HepG2 (cell line): ENCODE measurements around the gene NSMCE4A. TPM values are rescaled to one million over a fixed set of nuclear protein-coding genes. Genes with fewer than 3 reads are reported as not detected.

Source experiments
- ATAC-seq: fragments of 200-7000 bp; cut with Tn5 transposase; 3 replicates; pipeline ENCODE4 v1.9.1; 2020; ENCODE audit warnings: mild to moderate bottlenecking, moderate library complexity
- BruUV-seq: library from RNA; stranded (reverse); fragments of 400-500 nt; replicated peaks from 2 replicates; lab custom pipeline; 2021; lab: Mats Ljungman, UMichigan
- CTCF ChIA-PET: fragments of 300-600 bp; formaldehyde crosslinking; extraction: SDS; loops from one replicate; lab custom pipeline; 2021; ENCODE audit warnings: low total read pairs, inconsistent platforms, low intra/inter-chr PET ratio; lab: Yijun Ruan, JAX
- POLR2A ChIA-PET: fragments of 350-600 bp; sonication (Branson Sonifier 250); formaldehyde crosslinking; loops from one replicate; lab custom pipeline; 2020; ENCODE audit warnings: antibody characterized with exemption, inconsistent platforms; lab: Yijun Ruan, JAX
- DNase-seq: peaks from one replicate; pipeline ENCODE4 v3.0.0-alpha.2; 2015; ENCODE audit warnings: low spot score
- FAIRE-seq: peaks from 3 replicates; lab custom pipeline; 2011; peaks lifted over from hg19 to GRCh38; lab: Jason Lieb, UNC
- H2AFZ ChIP-seq: one replicate; pipeline ENCODE4 v1.6.1; 2011; ENCODE audit warnings: low read length, inconsistent platforms
- H3K27ac ChIP-seq: fragments of 300-600 bp; 3 replicates; pipeline ENCODE4 v1.8.0; 2011; ENCODE audit warnings: mixed run types, mild to moderate bottlenecking, mixed read lengths, low read length, inconsistent platforms; ENCODE audit not compliant: insufficient read depth; ENCODE audit errors: extremely low read length
- H3K27me3 ChIP-seq, 2 experiments: fragments of 200-600 bp in 1 of 2; 2 replicates in 1 of 2; 3 replicates in 1 of 2; pipeline versions ENCODE4 v1.6.0 to v1.8.0; 2011; ENCODE audit warnings: low read length in 2 of 2, mild to moderate bottlenecking in 2 of 2, moderate library complexity in 2 of 2, inconsistent platforms in 1 of 2; ENCODE audit not compliant: insufficient read depth in 2 of 2, control insufficient read depth in 1 of 2
- H3K36me3 ChIP-seq, 2 experiments: fragments of 200-600 bp in 1 of 2; replicated peaks in 1 of 2; 2 replicates in 1 of 2; 3 replicates in 1 of 2; pipeline versions ENCODE4 v1.5.1 to v1.8.0; 2011; ENCODE audit warnings: low read length in 2 of 2, inconsistent platforms in 1 of 2; ENCODE audit not compliant: insufficient read depth in 2 of 2, control insufficient read depth in 1 of 2
- H3K4me1 ChIP-seq: 2 replicates; pipeline ENCODE4 v1.5.1; 2012; ENCODE audit warnings: low read length, inconsistent platforms; ENCODE audit not compliant: insufficient read depth
- H3K4me2 ChIP-seq: 2 replicates; pipeline ENCODE4 v1.6.0; 2011; ENCODE audit warnings: low read depth, low read length, inconsistent platforms
- H3K4me3 ChIP-seq, 3 experiments: fragments of 200-600 bp in 1 of 3; sonication (generic), shearing (Covaris generic) in 1 of 3; replicated peaks in 1 of 3; 2 replicates each; pipeline ENCODE4 v1.5.1; 2011 to 2016; ENCODE audit warnings: low read length in 3 of 3, inconsistent platforms in 2 of 3, low read depth in 2 of 3, mild to moderate bottlenecking in 2 of 3, control low read depth in 1 of 3, mixed read lengths in 1 of 3; ENCODE audit not compliant: insufficient read depth in 1 of 3
- H3K79me2 ChIP-seq: one replicate; pipeline ENCODE4 v1.6.1; 2011; ENCODE audit warnings: low read length, inconsistent platforms; ENCODE audit not compliant: insufficient read depth
- H3K9ac ChIP-seq: 2 replicates; pipeline ENCODE4 v1.6.0; 2011; ENCODE audit warnings: mild to moderate bottlenecking, low read depth, low read length, inconsistent platforms; ENCODE audit not compliant: insufficient read depth
- H3K9me3 ChIP-seq: 2 replicates; pipeline ENCODE4 v1.5.1; 2012; ENCODE audit warnings: mild to moderate bottlenecking, low read length
- H4K20me1 ChIP-seq: 2 replicates; pipeline ENCODE4 v1.6.0; 2011; ENCODE audit warnings: inconsistent platforms, mild to moderate bottlenecking, low read length, moderate library complexity; ENCODE audit not compliant: insufficient read depth
- ATM ChIP-seq: fragments of 450-650 bp; IDR thresholded peaks from 2 replicates; pipeline ENCODE4 v1.7.1; 2017; ENCODE audit warnings: mild to moderate bottlenecking, borderline replicate concordance
- CTCF ChIP-seq: sonication (generic); formaldehyde crosslinking; IDR thresholded peaks from 2 replicates; pipeline ENCODE4 v1.5.0; 2020; ENCODE audit warnings: mild to moderate bottlenecking, missing genetic modification reagents, moderate library complexity
- FOXA1 ChIP-seq, 2 experiments: fragments of 450-650 bp in 1 of 2; sonication (generic) in 1 of 2; formaldehyde crosslinking in 1 of 2; IDR thresholded peaks; 2 replicates each; pipeline versions ENCODE4 v1.4.0 to v1.6.1; 2016 to 2020; ENCODE audit warnings: missing genetic modification reagents in 1 of 2
- NCOA2 ChIP-seq: sonication (generic); formaldehyde crosslinking; IDR thresholded peaks from 2 replicates; pipeline ENCODE4 v1.8.0; 2022; ENCODE audit warnings: inconsistent platforms
- RBAK ChIP-seq: sonication (generic); formaldehyde crosslinking; IDR thresholded peaks from 2 replicates; pipeline ENCODE4 v1.5.1; 2020; ENCODE audit warnings: mild to moderate bottlenecking, missing genetic modification reagents
- RNF219 ChIP-seq: sonication (generic); formaldehyde crosslinking; IDR thresholded peaks from 2 replicates; pipeline ENCODE4 v1.5.0; 2020; ENCODE audit warnings: mild to moderate bottlenecking, missing genetic modification reagents
- ZBTB46 ChIP-seq: sonication (generic); formaldehyde crosslinking; IDR thresholded peaks from 2 replicates; pipeline ENCODE4 v1.4.0; 2020; ENCODE audit warnings: mild to moderate bottlenecking, missing genetic modification reagents, borderline replicate concordance
- ZNF142 ChIP-seq: sonication (generic); formaldehyde crosslinking; IDR thresholded peaks from 2 replicates; pipeline ENCODE4 v1.4.0; 2020; ENCODE audit warnings: missing genetic modification reagents
- WGBS: methylation state at CpG from one replicate; pipeline ENCODE4 v1.1.6; 2017; ENCODE audit warnings: low lambda C conversion rate; 5-methylcytosine and 5-hydroxymethylcytosine counted together
- in situ Hi-C: cut with HindIII; loops from 2 replicates; pipeline ENCODE4 v1.10.0; 2017; ENCODE audit warnings: low pct_unique_long_range_greater_than_20kb; ENCODE audit not compliant: extremely low pct_ligation_motif_present
- intact Hi-C: fragments of 100-400 bp; cut with micrococcal nuclease; formaldehyde crosslinking; loops from one replicate; pipeline ENCODE4 v1.10.0; 2022; ENCODE audit not compliant: unreplicated experiment
- polyA plus RNA-seq, 8 experiments: library from polyadenylated mRNA; depleted of rRNA in 3 of 8; stranded (reverse) in 7 of 8; unstranded in 1 of 8; fragments of >200 nt; fragmentation: Illumina TruSeq in 4 of 8; extraction: Trizol in 4 of 8; gene quantifications; 2 replicates each; pipeline versions ENCODE4 v1.2.1 to v1.2.3, GENCODE V29; 2011 to 2016; ENCODE audit warnings: low read depth in 4 of 8, missing spikeins in 1 of 8, mixed read lengths in 1 of 8; ENCODE audit not compliant: insufficient read depth in 1 of 8
- total RNA-seq, 5 experiments: library from RNA; depleted of rRNA; stranded (reverse); fragments of >200 nt; fragmentation: Illumina TruSeq; extraction: Trizol; gene quantifications; 2 replicates each; pipeline ENCODE4 v1.2.3, GENCODE V29; 2016; ENCODE audit warnings: low read depth in 1 of 5

Gene NSMCE4A
- total and polyA plus RNA-seq, 2 of the 13 experiments (the other 11 are each of a cell fraction or from before 2014, with no cell fraction given): 61.1 to 91.6 TPM

GRCh38 chr10:121984463-121984862 lies 9.4 kb upstream of the NSMCE4A start:
- POLR2A ChIA-PET: no interaction called here
- BruUV-seq: no TSS peak
- Histone ChIP-seq H3K4me2 (no peak overlapping the region), H4K20me1 (no peaks in the 10 kb centered on the region), H3K36me3 (no peaks in the 10 kb centered on the region), H3K79me2 (no peaks in the 10 kb centered on the region), H3K4me3 (no peak overlapping the region), H3K4me1 (peaks cover 32% of the 10 kb centered on the region), H3K27me3 (no peaks in the 10 kb centered on the region), H3K9ac (no peak overlapping the region), H2AFZ (no peak overlapping the region), H3K27ac (no peak overlapping the region), H3K9me3 (peaks cover 10% of the 10 kb centered on the region)
- FAIRE-seq: no peak
- DNase-seq: no peak
- in situ Hi-C loops (no loop called here), intact Hi-C loops (no loop called here)
- no peak for ATAC-seq
- CTCF ChIA-PET: no interaction called here
- TF ChIP-seq ATM (no peak), ZBTB46 (CRISPR knock-in tag) (no peak), ZNF142 (CRISPR knock-in tag) (no peak), NCOA2 (CRISPR knock-in tag) (no peak), RNF219 (CRISPR knock-in tag) (no peak), CTCF (CRISPR knock-in tag) (no peak), RBAK (CRISPR knock-in tag) (no peak), FOXA1 (IDR thresholded peaks at IDR 0.05) (no peak), FOXA1 (CRISPR knock-in tag; IDR thresholded peaks at IDR 0.05) (no peak)
- WGBS: 100% methylated on average over 2 of the region's 2 CpGs
